ENCODE data around the gene VSIG8.

DNA sequence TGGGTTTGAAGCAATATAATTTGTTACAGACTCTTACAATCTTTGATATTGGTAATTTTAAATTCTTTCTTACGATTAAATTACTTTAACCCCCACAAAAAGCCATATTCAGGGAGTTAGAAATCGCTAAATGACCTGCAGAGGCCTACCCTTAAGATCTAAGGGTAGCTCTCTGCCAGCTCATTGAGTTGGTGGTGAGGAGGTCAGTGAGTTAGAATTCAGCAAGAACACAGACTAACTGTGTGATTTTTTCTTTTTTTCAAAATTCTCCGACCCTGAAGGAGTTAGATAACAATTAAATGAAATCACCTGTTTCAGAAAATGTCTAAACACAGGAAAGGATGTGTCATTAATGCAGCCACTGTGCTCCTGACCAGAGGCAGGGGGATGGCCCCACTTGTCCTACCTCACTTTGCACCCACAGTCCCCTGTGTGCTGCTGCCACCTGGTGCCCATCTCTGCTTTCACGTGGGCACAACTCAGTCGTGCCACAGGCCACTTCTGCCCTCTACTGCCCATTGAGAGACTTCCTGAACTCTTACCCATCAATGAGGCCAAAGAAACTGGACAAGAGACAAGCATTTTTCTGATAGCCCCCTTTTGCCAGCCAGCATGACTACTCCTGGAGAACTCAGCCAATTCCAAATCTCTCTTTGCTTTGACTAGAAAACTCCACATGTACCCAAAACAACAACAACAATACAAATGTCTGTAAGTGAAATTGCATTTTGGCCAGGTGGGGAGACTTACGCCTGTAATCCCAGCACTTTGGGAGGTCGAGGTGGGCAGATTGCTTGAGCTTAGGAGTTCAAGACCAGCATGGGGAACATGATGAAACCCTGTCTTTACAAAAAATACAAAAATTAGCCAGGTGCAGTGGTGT, 29.1 kb upstream of the VSIG8 start:
- TF ChIP-seq, protein P1, sequence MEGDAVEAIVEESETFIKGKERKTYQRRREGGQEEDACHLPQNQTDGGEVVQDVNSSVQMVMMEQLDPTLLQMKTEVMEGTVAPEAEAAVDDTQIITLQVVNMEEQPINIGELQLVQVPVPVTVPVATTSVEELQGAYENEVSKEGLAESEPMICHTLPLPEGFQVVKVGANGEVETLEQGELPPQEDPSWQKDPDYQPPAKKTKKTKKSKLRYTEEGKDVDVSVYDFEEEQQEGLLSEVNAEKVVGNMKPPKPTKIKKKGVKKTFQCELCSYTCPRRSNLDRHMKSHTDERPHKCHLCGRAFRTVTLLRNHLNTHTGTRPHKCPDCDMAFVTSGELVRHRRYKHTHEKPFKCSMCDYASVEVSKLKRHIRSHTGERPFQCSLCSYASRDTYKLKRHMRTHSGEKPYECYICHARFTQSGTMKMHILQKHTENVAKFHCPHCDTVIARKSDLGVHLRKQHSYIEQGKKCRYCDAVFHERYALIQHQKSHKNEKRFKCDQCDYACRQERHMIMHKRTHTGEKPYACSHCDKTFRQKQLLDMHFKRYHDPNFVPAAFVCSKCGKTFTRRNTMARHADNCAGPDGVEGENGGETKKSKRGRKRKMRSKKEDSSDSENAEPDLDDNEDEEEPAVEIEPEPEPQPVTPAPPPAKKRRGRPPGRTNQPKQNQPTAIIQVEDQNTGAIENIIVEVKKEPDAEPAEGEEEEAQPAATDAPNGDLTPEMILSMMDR (IDR thresholded peaks at IDR 0.05): peak; percentile 83 to 100 (median 100)
- no peak for TF ChIP-seq POLR2A (IDR thresholded peaks at IDR 0.05)
